Measurements from ENCODE around the gene PLIN3. TPM values are rescaled to one million over a fixed set of nuclear protein-coding genes. Genes with fewer than 3 reads are reported as not detected.
"Not testable (repeated sequence)": the region's sequence is repeated elsewhere in the genome, so short reads cannot be mapped to it uniquely, and the experiment has no call there.

PLIN3 gene
- polyA plus RNA-seq, 5 donors = 34.2 to 54.6 (median 40.5) TPM

DNA sequence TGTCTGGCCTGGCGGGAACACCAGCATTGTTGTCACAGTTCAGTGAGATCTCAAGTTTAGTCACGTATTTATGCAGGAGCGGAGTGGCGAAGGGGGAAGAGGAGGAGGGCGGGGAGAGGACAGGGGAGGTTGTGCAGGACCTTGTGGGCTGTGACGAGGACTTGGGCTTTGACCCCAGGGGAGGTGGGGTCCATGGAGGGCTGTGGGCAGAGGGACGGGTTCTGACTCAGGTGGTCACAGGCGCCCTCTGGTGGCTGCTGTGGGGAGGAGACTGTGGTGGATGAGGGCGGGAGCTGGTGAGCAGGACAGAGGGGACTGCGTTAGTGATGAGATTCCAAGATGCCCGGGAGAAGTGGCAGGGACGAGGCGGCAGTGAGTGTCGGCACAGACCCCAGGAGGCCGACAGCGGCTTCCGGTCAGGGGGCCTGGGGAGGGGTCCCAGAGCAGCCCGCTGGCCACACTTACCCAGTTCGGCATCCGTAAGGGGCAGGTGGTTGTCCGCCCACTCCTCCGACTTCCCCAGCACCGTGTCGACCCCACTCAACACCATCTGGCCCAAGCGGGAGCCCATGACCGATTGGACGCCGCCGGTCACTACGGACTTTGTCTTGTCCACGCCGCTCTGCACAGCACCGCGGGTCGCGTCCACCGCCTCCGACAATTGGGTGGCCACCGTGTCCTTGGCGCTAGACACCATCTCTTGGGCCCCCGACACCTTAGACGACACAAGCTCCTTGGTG is 15.7 kb downstream of the PLIN3 start:
- peak in 1 of 2 donors; percentile 28 for DNase-seq

GRCh38 chr19:4849019-4849418 is 18.4 kb downstream of the PLIN3 start:
- no peak for DNase-seq

- DNase-seq = no peak
Measured at GRCh38 chr19:4847190-4847973, 20.1 kb downstream of the PLIN3 start.

- not testable (repeated sequence) for DNase-seq
Measured at GRCh38 chr19:4845975-4846374, 21.5 kb downstream of the PLIN3 start.

DNA sequence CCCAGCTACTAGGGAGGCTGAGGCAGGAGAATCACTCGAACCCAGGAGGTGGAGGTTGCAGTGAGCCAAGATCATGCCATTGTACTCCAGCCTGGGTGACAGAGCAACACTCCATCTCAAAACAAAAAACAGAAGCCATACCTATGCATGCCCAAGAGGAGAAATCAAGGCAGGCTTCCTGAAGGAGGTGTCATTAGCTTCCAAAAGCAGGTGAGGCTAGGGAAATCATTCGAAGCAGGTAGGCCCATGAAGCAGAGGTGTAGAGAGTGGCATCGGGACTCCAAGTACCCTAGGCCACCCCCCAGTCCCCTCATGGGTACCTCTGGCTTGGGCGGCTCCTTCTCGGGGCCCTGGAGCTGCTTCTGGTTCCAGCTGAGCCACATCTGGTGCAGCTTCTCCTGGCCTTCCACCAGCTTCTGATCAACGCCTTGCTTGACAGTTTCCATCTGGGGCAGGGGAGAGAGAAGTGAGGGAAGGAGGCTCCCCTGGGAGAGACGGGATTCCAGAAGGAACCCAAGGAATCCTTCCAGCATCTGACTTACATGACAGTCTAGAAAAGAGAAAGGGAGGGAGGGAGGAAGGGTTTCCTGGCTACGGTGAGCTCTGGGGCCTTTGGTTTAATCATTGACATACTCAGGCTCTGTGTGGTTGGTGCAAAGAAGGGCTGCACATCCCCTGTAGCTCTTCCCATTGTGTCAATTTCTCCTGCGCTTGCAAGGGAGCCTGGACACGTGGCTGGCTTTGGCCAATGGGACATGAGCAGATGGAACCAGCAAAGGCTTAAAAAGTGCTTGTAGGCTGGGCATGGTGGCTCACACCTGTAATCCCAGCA is 22.9 kb downstream of the PLIN3 start:
- DNase-seq = no peak

GRCh38 chr19:4843647-4843965 is 23.9 kb downstream of the PLIN3 start:
- no peak for DNase-seq

DNA sequence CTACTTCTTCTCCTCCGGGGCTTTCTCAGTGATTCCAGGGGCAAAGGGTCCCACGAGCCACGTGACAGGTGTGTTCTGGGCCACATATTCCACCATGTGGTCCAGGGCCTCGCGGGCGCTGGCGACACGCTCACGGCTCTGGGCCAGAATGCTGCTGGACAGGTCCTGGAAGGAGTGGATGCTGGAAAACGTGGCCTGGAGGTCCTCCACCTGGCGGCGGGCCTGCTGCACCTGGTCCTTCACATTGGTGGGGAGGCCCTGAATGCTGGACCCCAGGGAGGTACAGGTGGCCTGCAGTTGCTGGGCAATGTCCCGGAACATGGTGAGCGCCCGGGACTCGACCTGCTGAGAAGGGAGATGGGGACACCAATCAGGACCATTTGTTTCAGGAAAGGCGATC is 28.3 kb downstream of the PLIN3 start:
- DNase-seq = no peak

- no peak for DNase-seq
Measured at GRCh38 chr19:4832776-4833175, 34.7 kb downstream of the PLIN3 start.

- DNase-seq = not testable (repeated sequence)
Measured at GRCh38 chr19:4831979-4832340, 35.5 kb downstream of the PLIN3 start.

GRCh38 chr19:4831304-4831978 is 36.0 kb downstream of the PLIN3 start, which contains the start of gene TICAM1:
Gene TICAM1 (minus strand): TSS chr19:4831712. CDS start chr19:4818377, 13,335 bp downstream.
- peak; percentile 61 for DNase-seq

GRCh38 chr19:4830768-4831265 is 36.6 kb downstream of the PLIN3 start:
- DNase-seq = no peak

GRCh38 chr19:4830332-4830731 is 37.1 kb downstream of the PLIN3 start:
- DNase-seq = no peak

DNA sequence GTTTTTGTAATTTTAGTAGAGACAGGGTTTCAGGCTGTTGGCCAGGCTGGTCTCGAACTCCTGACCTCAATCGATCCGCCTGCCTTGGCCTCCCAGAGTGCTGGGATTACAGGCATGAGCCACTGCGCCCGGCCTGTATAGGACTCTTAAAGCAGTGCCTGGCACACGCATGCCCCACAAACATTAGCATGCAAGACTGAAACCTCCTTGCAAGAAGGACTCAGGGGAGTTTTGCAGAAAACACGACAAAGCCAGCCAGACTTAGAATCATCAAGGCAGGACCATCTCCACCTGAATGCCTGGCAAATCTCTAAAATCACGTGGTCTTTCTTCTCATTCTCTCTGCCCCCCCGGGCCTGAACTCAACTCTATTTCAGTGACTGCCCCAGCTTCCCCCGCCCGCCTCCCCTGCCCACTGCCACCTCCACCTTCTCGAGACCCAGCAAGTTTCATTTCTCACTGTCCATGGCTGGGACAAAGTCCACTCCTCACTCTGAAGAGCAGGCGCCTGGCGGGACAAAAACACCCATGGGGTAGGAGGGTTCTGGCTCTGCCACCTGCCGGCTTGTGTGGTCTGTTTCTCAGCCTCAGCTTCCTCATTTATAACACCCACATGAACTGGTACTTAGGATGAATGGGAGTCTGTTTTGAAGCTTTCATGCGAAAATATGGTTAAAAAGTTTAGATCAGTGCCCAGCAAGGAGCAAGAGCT is 38.3 kb downstream of the PLIN3 start:
- no peak for DNase-seq

DNA sequence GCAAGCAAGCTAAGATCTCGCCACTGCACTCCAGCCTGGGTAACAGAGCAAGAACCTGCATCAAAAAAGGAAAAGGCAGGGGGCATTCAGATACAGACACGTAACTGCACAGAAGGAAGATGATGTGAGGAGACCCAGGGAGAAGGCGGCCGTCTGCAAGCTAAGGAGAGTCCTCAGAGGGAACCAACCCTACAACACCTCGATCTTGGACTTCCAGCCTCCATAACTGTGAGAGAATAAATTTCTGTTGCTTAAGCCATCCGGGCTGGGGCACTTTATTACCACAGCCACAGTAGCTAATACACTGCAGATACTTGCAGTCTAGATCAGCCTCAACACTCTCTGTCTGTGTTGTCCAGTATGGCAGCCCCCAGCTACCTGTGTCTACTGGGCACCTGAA is 43.9 kb downstream of the PLIN3 start:
- DNase-seq = no peak

DNA sequence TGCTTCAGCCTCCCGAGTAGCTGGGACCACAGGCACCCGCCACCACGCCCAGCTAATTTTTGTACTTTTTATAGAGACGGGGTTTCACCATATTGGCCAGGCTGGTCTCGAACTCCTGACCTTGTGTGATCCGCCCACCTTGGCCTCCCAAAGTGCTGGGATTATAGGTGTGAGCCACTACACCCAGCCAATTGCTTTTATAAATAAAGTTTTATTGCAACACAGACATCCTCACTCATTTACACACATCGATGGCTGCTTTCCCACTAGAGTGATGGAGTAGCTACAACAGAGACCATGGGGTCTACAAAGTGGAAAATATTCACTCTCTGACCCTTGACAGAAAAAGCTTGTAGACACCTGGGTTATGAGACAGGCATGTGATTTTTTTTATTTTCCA is 45.1 kb downstream of the PLIN3 start:
- not testable (repeated sequence) for DNase-seq

GRCh38 chr19:4821265-4821664 is 46.2 kb downstream of the PLIN3 start:
- DNase-seq = no peak

- DNase-seq = no peak
Measured at GRCh38 chr19:4817467-4818277, 49.8 kb downstream of the PLIN3 start.

DNA sequence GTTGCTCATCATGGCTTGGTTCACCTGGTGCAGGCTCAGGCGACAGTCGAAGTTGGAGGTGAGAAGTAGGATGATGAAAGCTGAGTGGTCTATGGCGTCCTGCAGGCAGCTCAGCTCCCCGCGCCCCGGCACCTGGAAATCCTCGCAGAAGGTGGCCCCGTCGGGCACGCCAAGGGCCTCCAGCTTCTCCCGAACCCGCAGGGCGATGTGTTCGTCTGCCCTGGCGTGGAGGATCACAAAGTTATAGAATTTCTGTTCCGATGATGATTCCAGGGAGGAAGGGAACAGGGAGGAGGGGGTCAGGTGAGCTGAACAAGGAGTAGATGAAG is 50.6 kb downstream of the PLIN3 start:
- DNase-seq = no peak

DNA sequence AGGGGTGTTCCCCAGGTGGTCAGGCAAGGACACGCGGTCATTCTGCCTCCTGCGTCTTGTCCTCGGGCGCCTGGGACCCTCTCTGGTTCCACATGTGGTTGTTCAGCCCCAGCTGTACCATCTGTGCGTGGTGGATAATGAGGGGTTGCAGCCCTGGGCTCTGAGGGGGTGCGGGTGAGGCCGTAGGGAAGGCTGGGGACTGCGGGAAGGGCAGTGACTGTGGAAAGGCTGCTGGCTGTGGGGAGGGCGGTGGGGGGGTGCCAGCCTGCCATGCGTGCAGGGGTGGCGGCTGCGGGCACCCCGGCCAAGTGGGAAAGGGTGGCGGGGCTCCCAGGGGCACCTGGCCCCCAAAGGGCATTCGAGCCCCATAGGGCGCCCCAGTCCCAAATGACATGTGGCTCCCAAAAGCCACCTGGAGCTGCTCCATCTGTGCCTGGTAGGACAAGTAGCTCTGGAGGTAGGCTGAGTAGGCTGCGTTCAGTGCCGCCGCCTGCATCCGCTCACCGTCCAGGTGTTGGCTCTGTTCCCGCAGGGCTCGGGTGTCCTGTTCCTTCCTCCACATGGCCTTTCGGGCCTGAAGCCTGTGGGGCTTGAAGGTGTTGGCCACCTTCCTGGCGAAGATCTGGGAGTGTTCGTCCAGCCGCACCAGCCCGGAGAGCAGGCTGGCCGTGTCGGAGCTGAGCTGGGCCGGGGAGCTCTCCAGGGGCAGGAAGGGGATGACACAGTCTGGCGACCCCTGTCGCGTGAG is 51.1 kb downstream of the PLIN3 start:
- DNase-seq = no peak
